ENCODE measurements around the gene VAMP8.
A peak's percentile ranks its signal among the peaks of the same experiment; 100 is the strongest.
"Not testable (repeated sequence)": the region's sequence is repeated elsewhere in the genome, so short reads cannot be mapped to it uniquely, and the experiment has no call there.

VAMP8 gene

GRCh38 chr2:85540133-85540648, 37.2 kb upstream of the VAMP8 start:
- Histone ChIP-seq H3K36me3 (ENCODE audit: control insufficient read depth, insufficient read depth, low read length) (peaks cover 23% of the 10 kb centered on the region), H3K27me3 (ENCODE audit: control insufficient read depth, insufficient read depth, low read length) (no peaks in the 10 kb centered on the region), H3K27ac (ENCODE audit: low read depth, low read length) (peak overlapping the region; percentile 100), H3K9ac (ENCODE audit: low read length) (peak overlapping the region; percentile 73), H3K4me1 (ENCODE audit: control insufficient read depth, insufficient read depth, low read length) (peaks cover 32% of the 10 kb centered on the region), H3K4me3 (ENCODE audit: low read length) (peak overlapping the region; percentile 100)

GRCh38 chr2:85541262-85541661, 36.1 kb upstream of the VAMP8 start:
- H3K27me3 ChIP-seq (ENCODE audit: control insufficient read depth, insufficient read depth, low read length), result no peaks in the 10 kb centered on the region
- H3K9ac ChIP-seq (ENCODE audit: low read length), result no peak overlapping the region
- H3K4me1 ChIP-seq (ENCODE audit: control insufficient read depth, insufficient read depth, low read length), result peaks cover 32% of the 10 kb centered on the region
- H3K36me3 ChIP-seq (ENCODE audit: control insufficient read depth, insufficient read depth, low read length), result peaks cover 27% of the 10 kb centered on the region
- peak overlapping the region; percentile 100 for H3K4me3 ChIP-seq (ENCODE audit: low read length)
- no peak overlapping the region for H3K27ac ChIP-seq (ENCODE audit: low read depth, low read length)

GRCh38 chr2:85541753-85542457, 35.5 kb upstream of the VAMP8 start:
- Histone ChIP-seq H3K4me3 (ENCODE audit: low read length) (peak overlapping the region; percentile 100), H3K27ac (ENCODE audit: low read depth, low read length) (peak overlapping the region; percentile 35), H3K27me3 (ENCODE audit: control insufficient read depth, insufficient read depth, low read length) (no peaks in the 10 kb centered on the region), H3K4me1 (ENCODE audit: control insufficient read depth, insufficient read depth, low read length) (peaks cover 28% of the 10 kb centered on the region), H3K36me3 (ENCODE audit: control insufficient read depth, insufficient read depth, low read length) (peaks cover 29% of the 10 kb centered on the region), H3K9ac (ENCODE audit: low read length) (no peak overlapping the region)

- peaks cover 20% of the 10 kb centered on the region for H3K4me1 ChIP-seq (ENCODE audit: control insufficient read depth, insufficient read depth, low read length)
- H3K27me3 ChIP-seq (ENCODE audit: control insufficient read depth, insufficient read depth, low read length), result no peaks in the 10 kb centered on the region
- no peak overlapping the region for H3K4me3 ChIP-seq (ENCODE audit: low read length)
- H3K36me3 ChIP-seq (ENCODE audit: control insufficient read depth, insufficient read depth, low read length), result peaks cover 30% of the 10 kb centered on the region
- no peak overlapping the region for H3K27ac ChIP-seq (ENCODE audit: low read depth, low read length)
- H3K9ac ChIP-seq (ENCODE audit: low read length), result no peak overlapping the region
Observed at GRCh38 chr2:85542777-85543176, 34.6 kb upstream of the VAMP8 start.

- not testable (repeated sequence) for H3K27me3 ChIP-seq (ENCODE audit: control insufficient read depth, insufficient read depth, low read length); H3K4me3 ChIP-seq (ENCODE audit: low read length); H3K27ac ChIP-seq (ENCODE audit: low read depth, low read length); H3K9ac ChIP-seq (ENCODE audit: low read length)
- Histone ChIP-seq H3K36me3 (ENCODE audit: control insufficient read depth, insufficient read depth, low read length) (peaks cover 36% of the 10 kb centered on the region), H3K4me1 (ENCODE audit: control insufficient read depth, insufficient read depth, low read length) (peaks cover 20% of the 10 kb centered on the region)
Observed at GRCh38 chr2:85544254-85544691, 33.1 kb upstream of the VAMP8 start.

GRCh38 chr2:85544915-85545779, 32.2 kb upstream of the VAMP8 start:
- H3K9ac ChIP-seq (ENCODE audit: low read length); H3K4me3 ChIP-seq (ENCODE audit: low read length); H3K27me3 ChIP-seq (ENCODE audit: control insufficient read depth, insufficient read depth, low read length): not testable (repeated sequence)
- peak overlapping the region; percentile 33 for H3K27ac ChIP-seq (ENCODE audit: low read depth, low read length)
- H3K4me1 ChIP-seq (ENCODE audit: control insufficient read depth, insufficient read depth, low read length), result peaks cover 20% of the 10 kb centered on the region
- H3K36me3 ChIP-seq (ENCODE audit: control insufficient read depth, insufficient read depth, low read length), result peaks cover 36% of the 10 kb centered on the region

- Histone ChIP-seq H3K4me3 (ENCODE audit: low read length) (no peak overlapping the region), H3K9ac (ENCODE audit: low read length) (no peak overlapping the region), H3K36me3 (ENCODE audit: control insufficient read depth, insufficient read depth, low read length) (peaks cover 36% of the 10 kb centered on the region), H3K4me1 (ENCODE audit: control insufficient read depth, insufficient read depth, low read length) (peaks cover 20% of the 10 kb centered on the region), H3K27me3 (ENCODE audit: control insufficient read depth, insufficient read depth, low read length) (no peaks in the 10 kb centered on the region), H3K27ac (ENCODE audit: low read depth, low read length) (no peak overlapping the region)
Observed at GRCh38 chr2:85545780-85546240, 31.6 kb upstream of the VAMP8 start.

GRCh38 chr2:85547089-85547858, 30.1 kb upstream of the VAMP8 start:
- Histone ChIP-seq H3K4me1 (ENCODE audit: control insufficient read depth, insufficient read depth, low read length) (peaks cover 8% of the 10 kb centered on the region), H3K27ac (ENCODE audit: low read depth, low read length) (no peak overlapping the region), H3K9ac (ENCODE audit: low read length) (no peak overlapping the region), H3K4me3 (ENCODE audit: low read length) (no peak overlapping the region), H3K27me3 (ENCODE audit: control insufficient read depth, insufficient read depth, low read length) (no peaks in the 10 kb centered on the region), H3K36me3 (ENCODE audit: control insufficient read depth, insufficient read depth, low read length) (peaks cover 29% of the 10 kb centered on the region)

- no peak overlapping the region for H3K4me3 ChIP-seq (ENCODE audit: low read length)
- no peak overlapping the region for H3K9ac ChIP-seq (ENCODE audit: low read length)
- peaks cover 27% of the 10 kb centered on the region for H3K36me3 ChIP-seq (ENCODE audit: control insufficient read depth, insufficient read depth, low read length)
- H3K27ac ChIP-seq (ENCODE audit: low read depth, low read length), result no peak overlapping the region
- peaks cover 2% of the 10 kb centered on the region for H3K4me1 ChIP-seq (ENCODE audit: control insufficient read depth, insufficient read depth, low read length)
- H3K27me3 ChIP-seq (ENCODE audit: control insufficient read depth, insufficient read depth, low read length), result no peaks in the 10 kb centered on the region
Observed at GRCh38 chr2:85547859-85548607, 29.4 kb upstream of the VAMP8 start.

GRCh38 chr2:85548608-85548900, 28.8 kb upstream of the VAMP8 start:
- Histone ChIP-seq H3K4me3 (ENCODE audit: low read length) (no peak overlapping the region), H3K9ac (ENCODE audit: low read length) (no peak overlapping the region), H3K27ac (ENCODE audit: low read depth, low read length) (no peak overlapping the region), H3K36me3 (ENCODE audit: control insufficient read depth, insufficient read depth, low read length) (peaks cover 28% of the 10 kb centered on the region), H3K27me3 (ENCODE audit: control insufficient read depth, insufficient read depth, low read length) (no peaks in the 10 kb centered on the region), H3K4me1 (ENCODE audit: control insufficient read depth, insufficient read depth, low read length) (peaks cover 2% of the 10 kb centered on the region)

GRCh38 chr2:85549095-85549494, 28.3 kb upstream of the VAMP8 start:
- Histone ChIP-seq H3K9ac (ENCODE audit: low read length) (no peak overlapping the region), H3K27me3 (ENCODE audit: control insufficient read depth, insufficient read depth, low read length) (no peaks in the 10 kb centered on the region), H3K4me1 (ENCODE audit: control insufficient read depth, insufficient read depth, low read length) (peaks cover 2% of the 10 kb centered on the region), H3K27ac (ENCODE audit: low read depth, low read length) (no peak overlapping the region), H3K36me3 (ENCODE audit: control insufficient read depth, insufficient read depth, low read length) (peaks cover 31% of the 10 kb centered on the region), H3K4me3 (ENCODE audit: low read length) (no peak overlapping the region)
